Activated CD8-positive, alpha-beta T cell treated with anti-CD3 and anti-CD28 coated beads for 36 hours (primary cell): ENCODE results near the gene KEAP1. TPM values are rescaled to one million over a fixed set of nuclear protein-coding genes. Genes with fewer than 3 reads are reported as not detected.
A peak's percentile ranks its signal among the peaks of the same experiment; 100 is the strongest.
"Not testable (repeated sequence)": the region's sequence is repeated elsewhere in the genome, so short reads cannot be mapped to it uniquely, and the experiment has no call there.

ENCODE experiments used
- ATAC-seq: fragments of 200-7000 bp; cut with Tn5 transposase; one replicate; pipeline ENCODE4 v1.10.0; 2021; ENCODE audit warnings: mild to moderate bottlenecking, moderate library complexity
- CTCF ChIA-PET: fragments of 350-600 bp; sonication (Branson Sonifier 250); formaldehyde crosslinking; loops from one replicate; lab custom pipeline; 2021; ENCODE audit warnings: antibody characterized with exemption; lab: Charles Lee
- POLR2A ChIA-PET: fragments of 350-600 bp; sonication (Branson Sonifier 250); formaldehyde crosslinking; loops from one replicate; lab custom pipeline; 2021; ENCODE audit warnings: antibody characterized with exemption; lab: Charles Lee
- DNase-seq: peaks from one replicate; pipeline ENCODE4 v3.0.0-alpha.2; 2020
- H3K27ac Mint-ChIP-seq: one replicate; pipeline ENCODE4 v1.8.0; 2021; ENCODE audit warnings: mild to moderate bottlenecking, mixed read lengths
- H3K27me3 Mint-ChIP-seq: one replicate; pipeline ENCODE4 v1.8.0; 2021; ENCODE audit warnings: mixed read lengths
- H3K36me3 Mint-ChIP-seq: one replicate; pipeline ENCODE4 v1.8.0; 2021; ENCODE audit warnings: low read depth, mixed read lengths
- H3K4me1 Mint-ChIP-seq: one replicate; pipeline ENCODE4 v1.8.0; 2021; ENCODE audit warnings: low read depth, mixed read lengths
- H3K4me3 Mint-ChIP-seq: one replicate; pipeline ENCODE4 v1.8.0; 2021; ENCODE audit warnings: mild to moderate bottlenecking, moderate library complexity, mixed read lengths
- H3K9me3 Mint-ChIP-seq: one replicate; pipeline ENCODE4 v1.8.0; 2021; ENCODE audit warnings: mixed read lengths
- CTCF ChIP-seq: fragments of 200-600 bp; IDR thresholded peaks from one replicate; pipeline ENCODE4 v1.8.0; 2022; ENCODE audit warnings: antibody characterized with exemption, mild to moderate bottlenecking
- intact Hi-C: fragments of 100-400 bp; cut with micrococcal nuclease; formaldehyde crosslinking; loops from one replicate; pipeline ENCODE4 v1.10.0; 2022
- total RNA-seq, 2 experiments: library from RNA; stranded (reverse); gene quantifications; one replicate each; pipeline ENCODE4 v1.2.3, GENCODE V29; 2021

KEAP1 gene
- total RNA-seq, 2 experiments from 2014 or later, result 44.7 to 55.0 TPM

- Mint-ChIP-seq H3K27me3 (no peaks in the 10 kb centered on the region), H3K4me1 (peaks cover 12% of the 10 kb centered on the region), H3K27ac (no peak overlapping the region), H3K9me3 (no peaks in the 10 kb centered on the region), H3K4me3 (no peak overlapping the region), H3K36me3 (peaks cover 15% of the 10 kb centered on the region)
- ChIA-PET POLR2A (interaction anchor here (0.6 kb wide), 1 partner anchor 274 kb away, joined by 3 read pairs; no protein-coding TSS in a partner anchor), CTCF (no interaction called here)
- ATAC-seq, result no peak
- intact Hi-C loops, result no loop called here
- TF ChIP-seq CTCF, result no peak
- DNase-seq, result no peak
Observed at GRCh38 chr19:10464456-10464855, 38.7 kb downstream of the KEAP1 start.

- H3K36me3 Mint-ChIP-seq, result peaks cover 15% of the 10 kb centered on the region
- CTCF ChIA-PET, result interaction anchor here (1.0 to 2.0 kb wide), 2 partner anchors 11 to 74 kb away, joined by 3 to 5 read pairs; no protein-coding TSS in a partner anchor
- intact Hi-C loops, result no loop called here
- POLR2A ChIA-PET, result interaction anchor here (0.7 to 1.0 kb wide), 2 partner anchors 35 to 210 kb away, joined by 3 to 4 read pairs; partner anchors contain the start of gene MRPL4
- ATAC-seq, result no peak
- peaks cover 12% of the 10 kb centered on the region for H3K4me1 Mint-ChIP-seq
- DNase-seq, result no peak
- no peak overlapping the region for H3K4me3 Mint-ChIP-seq
- H3K27ac Mint-ChIP-seq, result no peak overlapping the region
- no peak for TF ChIP-seq CTCF
- H3K27me3 Mint-ChIP-seq, result no peaks in the 10 kb centered on the region
- H3K9me3 Mint-ChIP-seq, result no peaks in the 10 kb centered on the region
Observed at GRCh38 chr19:10462557-10462956, 40.6 kb downstream of the KEAP1 start.

GRCh38 chr19:10462042-10462441 is 41.1 kb downstream of the KEAP1 start:
- intact Hi-C loops, H3K9me3 Mint-ChIP-seq, ATAC-seq, H3K27ac Mint-ChIP-seq, H3K27me3 Mint-ChIP-seq, DNase-seq: not testable (repeated sequence)
- ChIA-PET CTCF (interaction anchor here (1.0 to 2.0 kb wide), 4 partner anchors 11 to 73 kb away, joined by 3 to 5 read pairs (median 3); no protein-coding TSS in a partner anchor), POLR2A (interaction anchor here (0.7 to 1.0 kb wide), 2 partner anchors 34 to 210 kb away, joined by 3 to 4 read pairs; partner anchors contain the start of gene MRPL4)
- Mint-ChIP-seq H3K4me3 (peak overlapping the region; percentile 12), H3K36me3 (peaks cover 15% of the 10 kb centered on the region), H3K4me1 (peaks cover 12% of the 10 kb centered on the region)

- Mint-ChIP-seq H3K9me3 (no peaks in the 10 kb centered on the region), H3K27ac (no peak overlapping the region), H3K36me3 (peaks cover 10% of the 10 kb centered on the region), H3K27me3 (no peaks in the 10 kb centered on the region), H3K4me3 (no peak overlapping the region), H3K4me1 (peaks cover 12% of the 10 kb centered on the region)
- no peak for TF ChIP-seq CTCF
- ChIA-PET CTCF (interaction anchor here (0.7 to 2.0 kb wide), 5 partner anchors 12 to 72 kb away, joined by 3 to 5 read pairs (median 3); no protein-coding TSS in a partner anchor), POLR2A (interaction anchor here (0.5 to 1.0 kb wide), 2 partner anchors 34 to 38 kb away, joined by 3 read pairs; no protein-coding TSS in a partner anchor)
- intact Hi-C loops, result no loop called here
- peak; percentile 95 for DNase-seq
- peak; percentile 97 for ATAC-seq
Observed at GRCh38 chr19:10461047-10461949, 41.9 kb downstream of the KEAP1 start.

- Mint-ChIP-seq H3K27ac (no peak overlapping the region), H3K36me3 (peaks cover 10% of the 10 kb centered on the region), H3K4me3 (no peak overlapping the region), H3K4me1 (peaks cover 12% of the 10 kb centered on the region), H3K9me3 (no peaks in the 10 kb centered on the region), H3K27me3 (no peaks in the 10 kb centered on the region)
- ATAC-seq (no peak), DNase-seq (no peak)
- intact Hi-C loops, result no loop called here
- POLR2A ChIA-PET, result interaction anchor here (0.6 to 0.7 kb wide), 2 partner anchors 32 to 58 kb away, joined by 3 to 4 read pairs; no protein-coding TSS in a partner anchor
- CTCF ChIA-PET, result interaction anchor here (0.7 to 1.1 kb wide), 2 partner anchors 19 to 23 kb away, joined by 3 to 4 read pairs; no protein-coding TSS in a partner anchor
- TF ChIP-seq CTCF, result no peak
Observed at GRCh38 chr19:10460714-10461046, 42.5 kb downstream of the KEAP1 start.

GRCh38 chr19:10458733-10459132 is 44.4 kb downstream of the KEAP1 start:
- intact Hi-C loops, POLR2A ChIA-PET, DNase-seq, ATAC-seq, H3K9me3 Mint-ChIP-seq, H3K27ac Mint-ChIP-seq, H3K27me3 Mint-ChIP-seq, H3K36me3 Mint-ChIP-seq, H3K4me3 Mint-ChIP-seq: not testable (repeated sequence)
- CTCF ChIA-PET, result interaction anchor here (1.3 kb wide), 1 partner anchor 42 kb away, joined by 4 read pairs; no protein-coding TSS in a partner anchor
- H3K4me1 Mint-ChIP-seq, result peaks cover 12% of the 10 kb centered on the region
